Fibroblast of gingiva (primary cell): ENCODE measurements around the gene SLC34A3.
"Not testable (repeated sequence)": the region's sequence is repeated elsewhere in the genome, so short reads cannot be mapped to it uniquely, and the experiment has no call there.

Experiments
- DNase-seq: peaks from one replicate; pipeline ENCODE4 v3.0.0-alpha.2; 2011; ENCODE audit warnings: low read depth

The SLC34A3 gene

DNA sequence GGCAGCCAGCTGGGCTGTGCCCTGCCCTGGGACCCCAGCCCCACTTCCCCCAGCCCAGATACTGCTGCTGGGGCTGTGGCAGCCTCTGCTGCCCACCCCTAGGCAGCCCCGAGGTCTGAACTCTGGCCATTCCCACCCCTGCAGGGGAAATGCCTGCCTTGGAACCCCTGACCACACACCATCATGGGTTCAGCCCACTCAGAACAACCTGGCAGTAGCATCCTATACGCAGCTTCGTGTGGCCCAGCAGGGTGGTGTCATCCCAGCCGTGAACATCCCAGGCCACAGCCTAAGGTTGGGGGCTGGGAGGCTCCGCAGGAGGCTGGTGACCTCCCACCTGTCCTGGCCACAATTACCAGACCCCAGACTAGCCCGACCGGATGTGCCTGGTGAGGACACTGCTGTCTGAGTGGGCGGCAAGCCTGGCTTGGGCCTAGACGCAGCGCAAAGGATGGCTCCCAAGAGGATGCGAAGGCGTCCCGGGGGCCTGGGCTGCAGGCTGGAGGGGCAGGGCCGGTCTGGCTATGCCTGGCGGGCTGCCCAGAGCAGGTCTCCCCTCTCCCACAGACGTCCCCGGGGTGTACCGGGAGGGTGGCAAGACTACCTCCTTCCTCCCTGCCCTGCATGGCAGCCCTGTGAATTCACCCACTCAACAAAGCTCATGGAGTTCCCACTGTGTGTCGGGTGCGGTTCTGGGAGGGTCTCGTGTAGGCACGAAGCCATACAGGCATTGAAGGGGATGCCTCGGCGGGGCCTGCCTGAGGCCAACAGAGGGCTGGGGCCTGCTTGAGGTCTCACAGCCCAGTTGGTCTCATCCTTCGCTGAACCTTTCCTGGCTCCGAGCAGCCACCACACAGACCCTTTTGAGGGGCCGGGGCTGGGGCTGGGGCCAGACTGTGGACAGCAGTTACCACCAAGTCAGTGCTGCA lies 1.5 kb upstream of the SLC34A3 start:
- DNase-seq, result no peak

DNA sequence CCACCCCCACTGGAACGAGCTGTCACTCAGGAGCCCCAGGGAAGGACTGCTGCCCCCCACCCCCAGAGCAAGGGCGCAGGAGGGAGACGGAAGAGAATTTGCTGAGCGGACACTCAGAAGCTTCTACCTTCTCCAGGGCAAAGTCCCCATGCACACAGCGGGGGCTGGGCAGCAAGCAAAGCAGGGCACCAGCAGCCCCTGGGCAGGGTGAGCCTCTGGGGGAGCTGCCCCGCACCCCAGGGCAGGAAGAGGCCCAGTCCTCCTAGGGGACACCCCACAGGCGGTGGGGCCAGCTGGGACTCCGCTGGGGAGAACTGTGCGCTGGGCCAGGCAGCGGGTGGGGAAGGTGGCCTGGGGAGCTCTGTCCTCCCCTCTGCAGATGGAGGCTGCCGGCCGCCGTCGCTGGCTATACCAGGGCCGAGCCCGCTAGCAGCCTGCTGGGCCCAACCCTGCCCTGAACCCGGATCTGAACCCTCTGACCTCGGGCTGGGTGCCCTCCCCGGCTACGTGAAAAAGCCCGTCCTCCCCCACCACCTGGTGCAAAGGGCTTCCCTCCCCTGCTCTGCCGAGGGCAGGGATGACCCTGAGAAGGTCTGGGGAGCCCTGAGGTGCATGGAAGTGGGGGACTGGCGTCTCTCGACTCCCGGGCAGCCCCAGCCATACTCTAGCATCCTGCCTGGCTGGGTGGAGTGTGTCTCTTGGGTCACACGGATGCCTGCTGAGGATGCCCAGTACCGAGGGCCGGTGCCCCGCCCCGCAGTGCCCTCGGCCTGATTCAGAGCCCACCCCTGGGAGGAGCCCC lies 597 bp upstream of the SLC34A3 start:
- DNase-seq, result no peak

DNA sequence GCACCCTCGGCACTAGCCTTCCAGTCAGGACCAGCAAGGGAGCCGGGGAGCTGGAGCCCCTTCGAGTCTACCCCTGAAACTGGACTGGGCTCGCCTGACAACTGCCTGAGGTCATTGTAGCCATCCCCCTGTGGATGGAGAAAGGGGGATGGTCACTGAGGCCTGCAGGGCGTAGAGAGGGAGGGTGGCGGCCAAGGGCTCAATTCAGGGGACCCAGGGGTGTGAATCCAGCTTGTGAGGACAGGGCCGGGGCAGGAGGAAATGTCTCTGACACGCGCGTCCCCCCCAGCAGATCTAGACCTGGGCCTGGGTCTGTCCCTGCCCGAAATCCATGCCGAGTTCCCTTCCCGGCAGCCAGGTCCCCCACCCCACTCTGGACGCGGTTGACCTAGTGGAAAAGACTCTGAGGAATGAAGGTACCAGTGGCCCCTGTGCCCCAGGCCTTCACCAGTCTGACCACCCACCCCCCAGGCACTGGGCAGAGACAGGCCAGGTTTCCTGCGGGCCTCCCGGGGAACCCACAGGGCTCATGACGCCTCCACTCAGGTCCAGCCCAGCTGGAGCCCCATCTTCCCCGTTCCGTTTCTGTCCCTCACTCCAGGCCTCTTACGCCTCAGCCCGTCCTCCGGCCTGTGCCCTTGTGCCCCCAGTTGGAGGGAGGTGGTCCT lies 805 bp downstream of the SLC34A3 start:
- no peak for DNase-seq

DNA sequence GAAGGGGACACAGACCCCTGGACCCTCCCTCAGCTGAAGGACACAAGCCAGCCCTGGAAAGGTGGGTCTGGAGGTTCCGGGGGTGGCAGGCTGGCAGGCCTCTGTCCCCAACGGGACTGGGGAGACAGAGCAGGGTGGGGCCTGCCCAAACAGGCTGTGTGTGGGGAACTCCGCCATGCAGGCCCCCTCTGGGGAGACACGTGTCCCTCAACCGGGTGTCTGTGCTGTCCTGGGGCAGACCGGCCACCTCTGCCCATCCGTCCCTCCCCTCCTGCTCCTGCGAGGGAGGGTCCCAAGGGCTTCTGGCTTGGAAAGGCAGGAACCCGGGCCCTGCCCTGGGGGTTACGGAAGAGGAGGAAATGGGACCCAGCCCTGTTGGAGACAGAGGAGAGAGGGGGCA lies 1.4 kb downstream of the SLC34A3 start:
- no peak for DNase-seq

DNA sequence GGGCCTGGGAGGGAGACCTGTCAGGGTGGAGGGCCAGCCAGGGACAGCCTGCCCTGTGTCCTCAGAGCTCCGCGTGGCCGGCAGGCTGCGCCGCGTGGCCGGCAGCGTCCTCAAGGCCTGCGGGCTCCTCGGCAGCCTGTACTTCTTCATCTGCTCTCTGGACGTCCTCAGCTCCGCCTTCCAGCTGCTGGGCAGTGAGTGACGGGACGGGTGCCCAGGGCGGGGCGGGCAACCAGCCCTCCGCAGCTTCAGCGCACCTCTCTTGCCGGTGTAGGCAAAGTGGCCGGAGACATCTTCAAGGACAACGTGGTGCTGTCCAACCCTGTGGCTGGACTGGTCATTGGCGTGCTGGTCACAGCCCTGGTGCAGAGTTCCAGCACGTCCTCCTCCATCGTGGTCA lies 1.8 kb downstream of the SLC34A3 start:
- no peak for DNase-seq

DNA sequence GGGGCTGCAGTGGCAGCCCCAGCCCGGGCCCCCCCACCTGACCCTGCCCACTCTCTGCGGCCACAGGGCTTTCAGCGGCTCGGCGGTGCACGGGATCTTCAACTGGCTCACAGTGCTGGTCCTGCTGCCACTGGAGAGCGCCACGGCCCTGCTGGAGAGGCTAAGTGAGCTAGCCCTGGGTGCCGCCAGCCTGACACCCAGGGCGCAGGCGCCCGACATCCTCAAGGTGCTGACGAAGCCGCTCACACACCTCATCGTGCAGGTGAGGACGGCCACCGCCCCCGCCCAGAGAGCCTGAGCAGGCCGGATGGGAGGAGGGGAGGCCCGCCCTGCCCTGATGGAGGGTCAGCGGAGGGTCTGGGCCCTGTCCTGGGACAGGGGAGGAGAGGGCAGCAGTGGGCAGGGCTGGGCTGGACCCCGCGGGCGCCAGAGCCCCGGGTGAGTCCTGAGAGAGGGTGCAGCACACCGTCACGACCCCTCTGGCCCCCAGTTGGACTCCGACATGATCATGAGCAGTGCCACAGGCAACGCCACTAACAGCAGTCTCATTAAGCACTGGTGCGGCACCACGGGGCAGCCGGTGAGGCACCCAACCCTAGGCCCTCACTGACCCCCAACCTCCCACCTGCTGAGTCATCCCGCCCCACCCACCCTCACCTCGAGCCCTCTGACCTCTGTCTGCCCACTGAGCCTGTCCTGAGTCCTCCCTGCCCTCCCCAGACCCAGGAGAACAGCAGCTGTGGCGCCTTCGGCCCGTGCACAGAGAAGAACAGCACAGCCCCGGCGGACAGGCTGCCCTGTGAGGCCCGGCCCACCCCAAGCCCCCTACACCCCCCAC lies 2.7 kb downstream of the SLC34A3 start:
- no peak for DNase-seq

DNA sequence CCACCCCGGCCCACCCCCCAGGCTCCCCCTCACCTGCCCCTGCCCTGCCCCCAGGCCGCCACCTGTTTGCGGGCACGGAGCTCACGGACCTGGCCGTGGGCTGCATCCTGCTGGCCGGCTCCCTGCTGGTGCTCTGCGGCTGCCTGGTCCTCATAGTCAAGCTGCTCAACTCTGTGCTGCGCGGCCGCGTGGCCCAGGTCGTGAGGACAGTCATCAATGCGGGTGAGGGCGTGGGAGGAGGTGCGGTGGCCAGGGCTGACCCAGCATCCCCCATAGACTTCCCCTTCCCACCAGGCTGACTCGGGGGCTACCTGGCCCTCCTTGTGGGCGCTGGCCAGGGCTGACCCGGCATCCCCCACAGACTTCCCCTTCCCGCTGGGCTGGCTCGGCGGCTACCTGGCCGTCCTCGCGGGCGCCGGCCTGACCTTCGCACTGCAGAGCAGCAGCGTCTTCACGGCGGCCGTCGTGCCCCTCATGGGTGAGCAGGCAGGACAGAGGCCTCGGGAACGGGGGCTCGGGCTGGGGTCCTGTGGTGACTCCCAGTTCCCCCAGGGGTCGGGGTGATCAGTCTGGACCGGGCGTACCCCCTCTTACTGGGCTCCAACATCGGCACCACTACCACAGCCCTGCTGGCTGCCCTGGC lies 3.5 kb downstream of the SLC34A3 start:
- DNase-seq, result no peak

DNA sequence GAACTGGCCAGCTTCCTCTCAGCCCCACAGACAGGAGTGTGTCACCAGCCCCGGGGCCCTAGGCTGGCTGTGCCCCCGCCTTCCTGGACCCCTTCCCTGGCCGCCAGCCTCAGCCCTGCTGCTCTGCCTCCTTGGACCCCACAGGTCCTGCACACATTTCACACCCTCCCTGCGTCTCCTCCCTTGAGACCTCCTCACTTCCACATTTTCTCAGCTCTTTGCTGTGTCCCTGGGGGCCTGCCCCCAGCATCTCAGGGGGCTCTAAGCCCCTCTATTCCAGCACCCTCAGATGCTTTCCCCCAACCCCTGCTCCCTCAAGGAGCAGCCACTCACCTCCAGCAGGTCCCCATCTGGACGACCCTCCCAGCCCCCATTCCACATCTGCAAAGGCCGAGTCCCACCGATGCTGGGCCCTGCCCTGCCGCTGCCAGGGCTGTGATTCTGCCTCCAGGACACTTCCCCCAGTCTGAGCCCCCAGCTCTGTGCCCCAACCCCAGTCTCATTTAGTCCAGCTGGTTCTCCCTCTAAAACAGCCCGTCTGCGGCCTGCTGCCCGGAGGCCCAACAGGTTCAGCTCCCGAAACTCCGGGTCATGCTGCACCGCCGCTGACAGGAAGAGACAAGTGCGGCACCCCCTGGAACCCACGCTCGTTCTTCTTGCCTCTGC lies 4.2 kb downstream of the SLC34A3 start:
- DNase-seq, result no peak

DNA sequence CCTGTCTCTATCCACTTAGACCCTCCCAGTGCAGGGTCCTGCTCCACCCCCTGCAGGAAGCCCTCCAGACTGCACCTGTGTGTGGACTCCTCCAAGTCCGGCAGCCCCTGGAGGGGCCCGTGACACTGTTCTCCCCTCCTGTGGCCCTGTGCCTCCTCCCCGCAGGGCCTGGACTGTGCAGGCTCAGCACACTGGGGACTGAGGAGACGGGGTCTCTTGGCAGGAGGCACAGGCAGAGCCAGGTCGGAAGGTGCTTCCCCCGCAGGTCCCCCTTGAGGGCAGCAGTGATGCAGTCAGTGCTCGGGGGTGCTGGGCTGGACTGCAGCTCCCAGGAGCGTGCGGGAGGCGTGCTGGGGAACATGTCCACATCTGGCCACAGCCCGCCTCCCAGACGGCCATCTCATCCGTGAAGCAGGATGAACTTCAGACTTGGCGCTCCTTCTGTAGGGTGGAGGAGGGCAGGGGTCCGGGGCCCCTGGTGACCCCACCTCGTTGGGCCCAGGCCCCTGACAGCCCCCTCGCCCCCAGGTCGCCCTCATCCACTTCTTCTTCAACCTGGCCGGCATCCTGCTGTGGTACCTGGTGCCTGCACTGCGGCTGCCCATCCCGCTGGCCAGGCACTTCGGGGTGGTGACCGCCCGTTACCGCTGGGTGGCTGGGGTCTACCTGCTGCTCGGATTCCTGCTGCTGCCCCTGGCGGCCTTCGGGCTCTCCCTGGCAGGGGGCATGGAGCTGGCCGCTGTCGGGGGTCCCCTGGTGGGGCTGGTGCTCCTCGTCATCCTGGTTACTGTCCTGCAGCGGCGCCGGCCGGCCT lies 4.9 kb downstream of the SLC34A3 start:
- no peak for DNase-seq

DNA sequence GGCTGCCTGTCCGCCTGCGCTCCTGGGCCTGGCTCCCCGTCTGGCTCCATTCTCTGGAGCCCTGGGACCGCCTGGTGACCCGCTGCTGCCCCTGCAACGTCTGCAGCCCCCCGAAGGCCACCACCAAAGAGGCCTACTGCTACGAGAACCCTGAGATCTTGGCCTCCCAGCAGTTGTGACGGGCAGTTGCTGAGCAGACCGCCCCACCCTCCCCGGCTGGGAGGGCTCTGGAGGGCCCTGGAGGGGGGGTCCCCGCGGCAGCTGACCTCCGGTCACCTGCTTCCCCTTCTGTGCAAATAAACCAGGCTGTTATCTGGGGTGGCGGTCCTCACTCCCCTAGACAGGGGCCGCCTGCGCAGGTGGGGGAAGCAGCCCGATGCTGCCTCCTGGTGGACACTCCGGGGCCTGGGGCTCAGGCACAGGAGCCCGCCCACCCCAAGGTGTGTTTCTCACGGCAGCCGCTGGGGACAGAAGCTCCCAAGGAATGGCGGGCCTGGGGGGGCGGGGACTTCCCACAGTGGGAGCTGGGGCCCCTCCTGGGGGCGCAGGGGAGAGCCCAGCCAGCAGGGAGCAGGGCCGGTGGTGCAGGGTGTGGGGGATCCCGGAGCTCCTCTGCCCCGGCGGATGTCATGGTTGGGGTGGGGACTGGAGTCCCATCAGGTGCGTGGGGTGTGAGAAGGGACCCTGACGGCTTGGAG lies 5.7 kb downstream of the SLC34A3 start:
- peak; percentile 39 for DNase-seq

DNA sequence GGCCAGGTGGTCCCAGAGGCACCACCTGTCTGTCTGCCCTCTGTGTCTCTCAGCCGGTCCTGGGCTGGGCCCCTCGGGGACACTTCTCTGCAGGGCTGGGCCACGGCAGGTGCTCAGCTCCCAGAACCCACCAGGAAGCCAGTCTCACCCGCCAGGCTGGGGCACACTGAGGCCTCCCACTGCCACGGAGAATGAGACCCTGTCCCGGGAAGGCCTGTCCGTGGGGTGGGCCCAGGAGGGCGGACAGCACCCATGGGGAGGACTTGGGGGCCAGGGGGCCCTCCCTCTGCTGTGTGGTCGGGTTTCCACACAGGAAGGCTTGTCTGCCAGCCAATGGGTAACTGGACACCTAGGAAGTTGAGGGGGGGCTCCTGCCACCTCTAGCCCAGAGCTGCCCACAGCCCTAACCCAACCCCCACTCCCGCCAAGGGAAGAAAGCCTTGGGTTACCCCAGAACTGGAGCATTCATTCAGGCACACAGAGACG lies 6.3 kb downstream of the SLC34A3 start:
- no peak for DNase-seq

DNA sequence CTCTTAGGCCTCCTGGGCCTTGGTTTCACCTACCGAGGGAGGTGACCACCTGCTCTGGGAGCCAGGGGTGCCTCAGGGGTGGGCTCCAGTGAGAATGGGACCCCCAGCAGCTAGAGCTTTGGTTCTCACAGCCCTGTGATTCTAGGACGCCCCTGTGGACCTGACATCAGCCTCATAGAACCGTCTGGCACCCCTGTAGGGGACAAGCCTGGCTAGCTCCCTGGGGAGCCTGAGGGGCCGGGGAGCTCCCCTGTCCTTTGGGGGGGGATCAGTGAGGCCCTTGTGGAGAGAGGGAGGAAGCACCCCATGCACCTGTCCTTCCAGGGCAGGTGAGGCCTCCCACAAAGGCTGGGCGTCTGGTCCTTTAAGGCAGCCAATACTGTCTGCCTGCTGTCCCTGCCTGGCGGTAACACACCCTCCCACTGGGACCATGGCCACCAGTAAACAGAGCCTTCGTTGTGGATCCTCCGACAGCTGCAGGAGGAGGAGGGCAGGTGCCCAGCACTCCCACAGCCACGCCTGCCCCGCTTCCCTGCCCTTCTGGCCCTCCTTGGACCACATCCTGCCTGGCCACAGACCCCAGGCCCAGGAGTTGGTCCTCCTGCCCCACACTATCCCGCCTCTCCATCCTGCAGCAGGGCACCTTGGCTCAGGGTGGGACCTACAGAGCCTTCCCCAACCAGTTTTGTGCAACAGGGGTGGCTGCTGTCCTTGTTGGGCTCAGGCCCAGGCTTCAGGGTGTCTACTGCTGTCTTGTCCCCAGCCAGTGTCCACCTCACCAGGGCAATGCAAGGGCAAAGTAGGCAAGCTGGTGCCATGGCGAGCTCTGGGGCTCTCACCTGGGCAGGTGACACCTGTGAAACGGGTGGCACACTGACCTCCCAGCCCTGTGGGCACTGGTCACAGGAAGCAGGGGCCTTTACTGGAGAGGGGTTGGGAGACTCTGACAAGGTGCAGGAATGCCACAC lies 7.3 kb downstream of the SLC34A3 start:
- DNase-seq, result no peak

DNA sequence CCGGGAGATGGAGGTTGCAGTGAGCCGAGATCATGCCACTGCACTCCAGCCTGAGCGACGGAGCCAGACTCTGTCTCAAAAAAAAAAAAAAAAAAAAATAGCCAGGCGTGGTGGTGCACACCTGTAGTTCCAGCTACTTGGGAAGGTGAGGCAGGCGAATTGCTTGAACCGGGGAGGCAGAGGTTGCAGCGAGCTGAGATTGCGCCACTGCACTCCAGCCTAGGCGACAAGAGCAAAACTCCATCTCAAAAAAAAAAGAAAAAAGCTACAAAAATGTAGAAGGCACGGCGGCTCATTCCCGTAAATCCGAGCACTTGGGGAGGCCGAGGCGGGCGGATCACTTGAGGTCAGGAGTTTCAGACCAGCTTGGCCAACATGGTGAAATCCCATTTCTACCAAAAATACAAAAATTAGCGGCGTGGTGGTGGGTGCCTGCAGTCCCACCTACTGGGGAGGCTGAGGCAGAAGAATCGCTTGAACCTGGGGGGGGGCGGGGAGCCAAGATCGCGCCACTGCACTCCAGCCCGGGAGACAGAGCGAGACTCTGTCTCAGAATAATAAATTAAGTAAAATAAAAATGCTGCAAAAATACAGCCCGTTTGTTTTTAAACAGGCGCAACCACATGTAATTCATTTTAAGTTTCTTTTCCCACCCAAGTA lies 9.0 kb downstream of the SLC34A3 start:
- not testable (repeated sequence) for DNase-seq

DNA sequence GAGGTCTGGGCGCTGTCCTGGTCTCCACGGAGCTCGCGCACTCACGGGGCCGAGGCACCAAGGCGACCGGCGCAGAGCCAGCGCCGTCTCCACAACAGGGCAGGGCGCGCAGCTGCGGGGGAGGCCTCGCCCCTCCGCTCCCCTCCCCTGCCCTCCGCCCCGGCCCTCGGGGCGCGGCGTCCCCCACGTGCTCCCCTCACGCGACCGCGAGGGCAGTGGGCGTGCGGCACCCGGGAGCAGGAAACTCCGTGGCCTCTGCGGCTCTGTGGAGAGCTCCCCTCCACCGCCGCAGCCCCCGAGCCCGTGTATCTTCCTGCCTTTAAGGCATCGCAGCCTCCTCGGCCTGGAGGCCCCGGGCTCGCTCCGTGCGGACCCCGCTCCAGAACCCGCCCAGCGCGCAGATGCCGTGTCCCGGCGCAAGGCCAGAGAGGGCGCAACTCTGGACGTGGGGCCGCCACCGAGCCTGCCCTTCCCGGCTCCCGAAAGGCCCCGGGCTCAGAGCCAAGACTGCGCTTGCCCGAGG lies 9.7 kb downstream of the SLC34A3 start:
- DNase-seq, result peak; percentile 88

DNA sequence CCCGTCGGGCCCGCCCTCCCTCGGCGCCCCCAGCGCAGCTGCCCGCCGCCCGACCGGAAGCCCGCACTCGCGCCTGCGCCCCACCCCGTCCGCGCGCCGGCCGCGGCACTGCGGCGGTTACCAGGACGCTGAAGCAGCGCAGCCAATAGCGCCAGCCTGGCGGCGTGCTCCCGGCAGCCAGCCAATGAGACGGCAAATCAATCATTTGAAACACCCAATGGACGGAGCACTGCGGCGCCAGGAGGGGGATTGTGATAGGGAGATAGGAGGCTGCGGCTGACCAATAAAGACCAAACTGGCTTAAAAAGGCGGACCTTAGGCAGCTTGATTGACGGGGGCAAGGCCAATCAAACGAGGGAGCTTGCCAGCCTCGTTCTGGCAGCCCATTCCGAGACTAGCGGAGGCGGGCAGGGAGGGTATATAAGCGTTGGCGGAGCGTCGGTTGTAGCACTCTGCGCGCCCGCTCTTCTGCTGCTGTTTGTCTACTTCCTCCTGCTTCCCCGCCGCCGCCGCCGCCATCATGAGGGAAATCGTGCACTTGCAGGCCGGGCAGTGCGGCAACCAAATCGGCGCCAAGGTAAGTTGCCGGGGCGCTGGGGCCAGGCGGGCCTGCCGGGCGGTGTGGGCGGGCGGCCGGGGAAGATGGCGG lies 10.3 kb downstream of the SLC34A3 start, which contains the start of gene TUBB4B:
Gene TUBB4B, plus strand, starts transcription at position 447 of the 649 bp plus-strand sequence. Its CDS starts 74 bp downstream, at position 521.
- DNase-seq, result peak; percentile 100
